Loucy (cell line): ENCODE measurements around the gene CYFIP1.

ENCODE experiments used
- H2AFZ ChIP-seq: fragments of 200-600 bp; sonication (generic); 2 replicates; pipeline ENCODE4 v1.6.0; 2016; ENCODE audit warnings: antibody characterized with exemption, mild to moderate bottlenecking, low read length, moderate library complexity
- H3F3A ChIP-seq: fragments of 200-600 bp; 2 replicates; pipeline ENCODE4 v1.6.0; 2016; ENCODE audit warnings: antibody characterized with exemption, low read depth, mild to moderate bottlenecking
- H3K27me3 ChIP-seq: fragments of 200-600 bp; sonication (generic); 2 replicates; pipeline ENCODE4 v1.6.1; 2014; ENCODE audit warnings: low read length, mild to moderate bottlenecking; ENCODE audit not compliant: insufficient read depth, poor library complexity, severe bottlenecking
- H3K36me3 ChIP-seq: fragments of 200-600 bp; sonication (generic); 2 replicates; pipeline ENCODE4 v1.6.1; 2016; ENCODE audit warnings: low read length; ENCODE audit not compliant: insufficient read depth
- H3K4me1 ChIP-seq: fragments of 200-600 bp; sonication (generic); 2 replicates; pipeline ENCODE4 v1.5.1; 2014; ENCODE audit warnings: low read length, mild to moderate bottlenecking; ENCODE audit not compliant: insufficient read depth, poor library complexity, severe bottlenecking
- H3K4me2 ChIP-seq: fragments of 200-600 bp; sonication (generic); 2 replicates; pipeline ENCODE4 v1.6.0; 2014; ENCODE audit warnings: antibody characterized with exemption, low read length, low read depth, mild to moderate bottlenecking; ENCODE audit not compliant: poor library complexity, severe bottlenecking
- H3K4me3 ChIP-seq: fragments of 200-600 bp; sonication (generic); 2 replicates; pipeline ENCODE4 v1.5.1; 2014; ENCODE audit warnings: low read length, mild to moderate bottlenecking, mixed read lengths; ENCODE audit not compliant: poor library complexity, severe bottlenecking
- H3K79me2 ChIP-seq: fragments of 200-600 bp; sonication (generic); 2 replicates; pipeline ENCODE4 v1.6.1; 2014; ENCODE audit warnings: low read length; ENCODE audit not compliant: insufficient read depth
- H3K9ac ChIP-seq: fragments of 200-600 bp; sonication (generic); 2 replicates; pipeline ENCODE4 v1.6.0; 2014; ENCODE audit warnings: mild to moderate bottlenecking, low read depth, low read length, moderate library complexity; ENCODE audit not compliant: poor library complexity, severe bottlenecking
- H3K9me2 ChIP-seq: fragments of 200-600 bp; sonication (generic); replicated peaks from 2 replicates; pipeline ENCODE4 v1.6.1; 2016; ENCODE audit warnings: low read depth, low read length, mixed read lengths
- H3K9me3 ChIP-seq: fragments of 200-600 bp; sonication (generic); 2 replicates; pipeline ENCODE4 v1.6.1; 2014; ENCODE audit warnings: mild to moderate bottlenecking, antibody characterized with exemption, low read length, low read depth; ENCODE audit not compliant: insufficient read depth
- H4K20me1 ChIP-seq: fragments of 200-600 bp; sonication (generic); 2 replicates; pipeline ENCODE4 v1.6.0; 2014; ENCODE audit warnings: antibody characterized with exemption, low read length, mild to moderate bottlenecking; ENCODE audit not compliant: insufficient read depth, poor library complexity, severe bottlenecking
- EZH2phosphoT487 ChIP-seq: fragments of 200-600 bp; IDR thresholded peaks from 2 replicates; pipeline ENCODE4 v1.6.1; 2018; ENCODE audit warnings: antibody characterized with exemption, mild to moderate bottlenecking, moderate library complexity, borderline replicate concordance
- TF ChIP-seq, protein P1 (sequence below): fragments of 200-600 bp; sonication (generic); conservative IDR thresholded peaks from 2 replicates; pipeline ENCODE4 v1.5.1; 2014; ENCODE audit warnings: mild to moderate bottlenecking, antibody characterized with exemption, low read length

Gene CYFIP1

DNA sequence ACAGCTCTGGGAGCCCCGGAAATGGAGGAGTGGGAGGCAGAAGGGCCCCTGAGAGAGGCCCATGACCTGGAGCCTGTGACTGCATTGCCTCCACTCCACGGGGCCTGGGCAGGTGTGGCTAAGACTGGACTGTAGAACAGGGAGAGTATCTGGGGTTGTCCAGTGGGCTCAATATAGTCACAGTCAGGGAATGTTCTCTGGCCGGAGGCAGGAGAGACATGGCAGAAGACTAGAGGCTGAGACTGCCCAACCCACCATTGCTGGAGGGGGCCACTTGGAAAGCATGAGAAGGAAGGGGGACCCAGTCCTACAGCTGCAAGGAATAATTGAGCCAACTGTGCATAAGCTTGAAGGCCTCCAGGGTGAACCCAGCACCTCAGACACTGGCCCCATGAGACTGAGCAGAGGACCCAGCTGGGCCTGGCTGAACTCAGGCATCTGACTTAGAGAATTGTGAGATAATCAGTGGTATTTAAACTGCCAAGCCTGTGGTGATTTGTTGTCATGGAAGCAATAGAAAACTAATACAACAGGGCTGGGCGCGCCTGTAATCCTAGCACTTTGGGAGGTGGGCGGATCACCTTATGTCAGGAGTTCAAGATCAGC, 108.6 kb downstream of the CYFIP1 start:
- H2AFZ ChIP-seq = no peak overlapping the region
- H3K9me3 ChIP-seq = no peaks in the 10 kb centered on the region
- H3K4me3 ChIP-seq = no peak overlapping the region
- no peak overlapping the region for H3K4me2 ChIP-seq
- H3K4me1 ChIP-seq = no peaks in the 10 kb centered on the region
- peaks cover 48% of the 10 kb centered on the region for H3K36me3 ChIP-seq
- TF ChIP-seq EZH2phosphoT487 = no peak
- TF ChIP-seq, protein P1, sequence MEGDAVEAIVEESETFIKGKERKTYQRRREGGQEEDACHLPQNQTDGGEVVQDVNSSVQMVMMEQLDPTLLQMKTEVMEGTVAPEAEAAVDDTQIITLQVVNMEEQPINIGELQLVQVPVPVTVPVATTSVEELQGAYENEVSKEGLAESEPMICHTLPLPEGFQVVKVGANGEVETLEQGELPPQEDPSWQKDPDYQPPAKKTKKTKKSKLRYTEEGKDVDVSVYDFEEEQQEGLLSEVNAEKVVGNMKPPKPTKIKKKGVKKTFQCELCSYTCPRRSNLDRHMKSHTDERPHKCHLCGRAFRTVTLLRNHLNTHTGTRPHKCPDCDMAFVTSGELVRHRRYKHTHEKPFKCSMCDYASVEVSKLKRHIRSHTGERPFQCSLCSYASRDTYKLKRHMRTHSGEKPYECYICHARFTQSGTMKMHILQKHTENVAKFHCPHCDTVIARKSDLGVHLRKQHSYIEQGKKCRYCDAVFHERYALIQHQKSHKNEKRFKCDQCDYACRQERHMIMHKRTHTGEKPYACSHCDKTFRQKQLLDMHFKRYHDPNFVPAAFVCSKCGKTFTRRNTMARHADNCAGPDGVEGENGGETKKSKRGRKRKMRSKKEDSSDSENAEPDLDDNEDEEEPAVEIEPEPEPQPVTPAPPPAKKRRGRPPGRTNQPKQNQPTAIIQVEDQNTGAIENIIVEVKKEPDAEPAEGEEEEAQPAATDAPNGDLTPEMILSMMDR = no peak
- H3F3A ChIP-seq = no peaks in the 10 kb centered on the region
- H3K79me2 ChIP-seq = no peaks in the 10 kb centered on the region
- no peaks in the 10 kb centered on the region for H3K9me2 ChIP-seq
- no peaks in the 10 kb centered on the region for H4K20me1 ChIP-seq
- H3K9ac ChIP-seq = no peak overlapping the region
- H3K27me3 ChIP-seq = no peaks in the 10 kb centered on the region

DNA sequence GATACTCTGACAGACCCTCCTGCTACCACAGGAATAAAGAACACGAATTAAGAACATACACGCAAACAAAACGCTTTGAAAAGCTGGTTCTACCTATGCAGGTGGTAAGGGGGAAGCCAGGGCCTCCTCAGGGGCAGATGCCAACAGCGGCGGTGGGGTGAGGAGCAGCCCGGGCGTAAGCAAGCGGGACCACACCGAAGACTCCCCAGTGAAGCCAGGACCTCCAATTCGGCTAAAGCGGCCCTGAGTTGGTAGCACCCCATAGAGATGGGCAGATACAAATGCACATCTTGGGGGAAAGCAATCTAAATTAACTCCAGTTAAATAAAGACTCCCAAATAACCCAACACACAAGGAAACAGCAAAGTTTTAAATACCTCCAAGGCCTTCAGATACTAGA, 109.3 kb downstream of the CYFIP1 start:
- no peaks in the 10 kb centered on the region for H3K9me3 ChIP-seq
- no peaks in the 10 kb centered on the region for H3K27me3 ChIP-seq
- H3K9me2 ChIP-seq = no peaks in the 10 kb centered on the region
- no peaks in the 10 kb centered on the region for H3K79me2 ChIP-seq
- no peak overlapping the region for H3K4me2 ChIP-seq
- H3F3A ChIP-seq = no peaks in the 10 kb centered on the region
- peaks cover 56% of the 10 kb centered on the region for H3K36me3 ChIP-seq
- H2AFZ ChIP-seq = no peak overlapping the region
- H3K4me3 ChIP-seq = no peak overlapping the region
- H3K4me1 ChIP-seq = no peaks in the 10 kb centered on the region
- no peak for TF ChIP-seq EZH2phosphoT487
- TF ChIP-seq, protein P1 = no peak
- H4K20me1 ChIP-seq = no peaks in the 10 kb centered on the region
- no peak overlapping the region for H3K9ac ChIP-seq

DNA sequence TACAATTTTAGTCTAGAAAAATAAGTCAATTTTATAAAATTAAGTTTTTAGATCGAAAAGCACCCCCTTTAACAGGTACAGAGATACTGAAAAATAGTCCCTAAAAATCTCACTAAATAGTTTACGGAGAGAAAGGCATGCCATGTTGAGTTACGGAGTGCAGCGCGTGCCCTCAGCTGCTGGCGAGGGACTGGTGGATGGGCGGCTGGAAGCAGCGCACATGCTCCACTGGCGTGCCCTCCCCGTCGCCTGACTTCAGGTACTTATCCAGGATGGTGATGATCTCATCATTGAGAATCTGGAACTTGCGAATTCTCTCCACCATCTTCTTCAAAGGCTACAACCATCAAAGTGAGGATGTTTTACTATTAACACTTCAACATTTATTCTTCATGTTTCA, 110.3 kb downstream of the CYFIP1 start:
- H3K79me2 ChIP-seq = no peaks in the 10 kb centered on the region

More for the DNA sequence above, 110.3 kb downstream of the CYFIP1 start:
- Histone ChIP-seq H3K4me3 (no peak overlapping the region), H3K4me1 (no peaks in the 10 kb centered on the region), H3K9me2 (no peaks in the 10 kb centered on the region), H3K4me2 (no peak overlapping the region), H3K36me3 (peaks cover 62% of the 10 kb centered on the region), H3K9ac (no peak overlapping the region), H3K9me3 (no peaks in the 10 kb centered on the region), H3F3A (no peaks in the 10 kb centered on the region), H4K20me1 (no peaks in the 10 kb centered on the region), H2AFZ (no peak overlapping the region), H3K27me3 (no peaks in the 10 kb centered on the region)
- no peak for TF ChIP-seq EZH2phosphoT487
- TF ChIP-seq, protein P1 = no peak
